ENCODE data around the gene PID1. TPM values are rescaled to one million over a fixed set of nuclear protein-coding genes. Genes with fewer than 3 reads are reported as not detected.
"Not testable (repeated sequence)": the region's sequence is repeated elsewhere in the genome, so short reads cannot be mapped to it uniquely, and the experiment has no call there.

PID1 gene
- total RNA-seq, 1 donor from 2014 or later: 25.1 TPM

DNA sequence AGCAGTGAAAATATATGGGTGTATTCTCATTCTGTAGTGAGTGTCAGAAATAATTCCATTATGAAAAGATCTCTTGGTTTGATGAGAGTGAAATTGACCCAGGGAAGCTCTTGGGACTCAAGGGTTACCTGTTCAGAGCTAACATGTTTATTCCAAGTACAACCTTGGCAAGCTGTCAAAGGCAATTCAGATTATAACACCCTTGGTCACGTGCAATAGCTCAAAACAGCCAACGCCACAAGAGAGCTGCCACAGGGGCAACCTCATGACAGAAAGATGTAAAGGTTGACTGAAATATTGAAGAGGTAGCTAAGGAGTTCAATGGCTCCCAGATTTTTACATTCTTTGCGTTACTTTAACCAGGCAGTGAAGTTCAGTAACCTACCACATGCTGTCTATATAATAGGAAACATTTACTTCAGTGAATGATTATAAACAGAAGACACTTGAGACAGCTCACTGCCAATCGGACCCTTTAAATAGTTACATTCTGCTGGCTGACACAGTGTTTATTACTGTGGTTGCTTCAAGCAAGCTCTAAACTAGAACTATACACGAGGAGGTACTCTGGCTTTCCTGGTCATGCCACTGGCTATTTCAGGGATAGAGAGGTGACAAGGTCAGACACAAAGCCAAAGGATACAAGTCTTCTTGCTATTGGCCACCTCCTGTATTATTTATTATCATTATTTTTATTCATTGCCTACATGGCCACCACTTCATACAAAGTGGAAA, 187.3 kb downstream of the PID1 start:
- Histone ChIP-seq H3K4me1 (ENCODE audit: control insufficient read depth in 3 of 3, insufficient read depth in 3 of 3, low read length in 3 of 3) (peaks cover 0 to 3% (median 2%) of the 10 kb centered on the region in 3 donors), H3K9ac (ENCODE audit: low read depth in 1 of 3, low read length in 3 of 3) (no peak overlapping the region), H3K36me3 (ENCODE audit: control insufficient read depth in 3 of 3, insufficient read depth in 3 of 3, low read length in 3 of 3) (no peaks in the 10 kb centered on the region), H3K9me3 (ENCODE audit: control insufficient read depth in 3 of 3, low read length in 3 of 3) (no peaks in the 10 kb centered on the region), H3K4me3 (ENCODE audit: low read length in 3 of 3) (no peak overlapping the region), H3K27ac (ENCODE audit: low read depth, low read length) (no peak overlapping the region), H3K27me3 (ENCODE audit: control insufficient read depth in 3 of 3, insufficient read depth in 3 of 3, low read length in 3 of 3) (no peaks in the 10 kb centered on the region)

DNA sequence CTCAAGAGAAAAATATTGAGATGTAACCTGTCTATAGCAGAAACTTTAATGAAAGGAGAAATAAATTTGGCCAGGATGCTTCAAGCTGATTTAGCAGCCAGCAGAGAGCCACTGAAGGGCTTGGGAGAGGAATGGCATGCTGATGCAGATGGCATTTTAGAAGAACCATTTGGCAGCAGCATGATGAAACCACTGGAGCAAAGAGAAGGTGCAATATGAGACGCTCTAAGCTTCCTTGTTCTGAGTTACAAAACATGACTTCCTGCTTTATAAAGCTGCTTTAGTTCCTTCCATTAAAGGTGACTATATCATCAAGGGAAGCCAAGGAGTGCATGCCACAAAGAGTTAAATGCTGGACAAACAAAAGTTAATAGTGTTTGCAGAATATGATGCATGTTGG, 189.7 kb downstream of the PID1 start:
- Histone ChIP-seq H3K4me1 (ENCODE audit: control insufficient read depth in 3 of 3, insufficient read depth in 3 of 3, low read length in 3 of 3) (no peaks in the 10 kb centered on the region), H3K27me3 (ENCODE audit: control insufficient read depth in 3 of 3, insufficient read depth in 3 of 3, low read length in 3 of 3) (no peaks in the 10 kb centered on the region), H3K27ac (ENCODE audit: low read depth, low read length) (no peak overlapping the region), H3K36me3 (ENCODE audit: control insufficient read depth in 3 of 3, insufficient read depth in 3 of 3, low read length in 3 of 3) (no peaks in the 10 kb centered on the region), H3K9me3 (ENCODE audit: control insufficient read depth in 3 of 3, low read length in 3 of 3) (no peaks in the 10 kb centered on the region), H3K9ac (ENCODE audit: low read depth in 1 of 3, low read length in 3 of 3) (no peak overlapping the region), H3K4me3 (ENCODE audit: low read length in 3 of 3) (no peak overlapping the region)

DNA sequence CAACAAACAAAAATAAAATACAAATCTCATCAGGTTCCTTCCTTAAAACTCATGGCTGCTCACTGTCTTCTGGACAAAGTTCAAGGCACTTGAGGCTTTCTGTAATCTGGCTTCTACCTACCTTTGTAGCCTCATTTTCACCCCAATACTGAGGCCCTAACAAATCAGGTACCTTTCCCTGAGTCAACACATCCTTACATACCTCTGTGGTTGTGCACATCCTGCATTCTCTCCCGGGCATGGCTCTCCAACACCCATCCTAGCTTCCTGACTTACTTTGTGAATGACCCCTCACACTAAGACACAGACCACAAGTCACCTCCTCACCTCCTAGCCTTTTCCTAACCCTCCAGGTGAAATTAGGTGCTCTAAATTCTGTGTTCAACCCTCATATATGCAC, 190.9 kb downstream of the PID1 start:
- no peaks in the 10 kb centered on the region for H3K36me3 ChIP-seq (ENCODE audit: control insufficient read depth in 3 of 3, insufficient read depth in 3 of 3, low read length in 3 of 3)
- H3K27ac ChIP-seq (ENCODE audit: low read depth, low read length): no peak overlapping the region
- H3K4me3 ChIP-seq (ENCODE audit: low read length in 3 of 3): no peak overlapping the region
- H3K4me1 ChIP-seq (ENCODE audit: control insufficient read depth in 3 of 3, insufficient read depth in 3 of 3, low read length in 3 of 3): no peaks in the 10 kb centered on the region
- no peaks in the 10 kb centered on the region for H3K27me3 ChIP-seq (ENCODE audit: control insufficient read depth in 3 of 3, insufficient read depth in 3 of 3, low read length in 3 of 3)
- H3K9ac ChIP-seq (ENCODE audit: low read depth in 1 of 3, low read length in 3 of 3): no peak overlapping the region
- peaks cover 0 to under 1% (median 0%) of the 10 kb centered on the region in 3 donors for H3K9me3 ChIP-seq (ENCODE audit: control insufficient read depth in 3 of 3, low read length in 3 of 3)

DNA sequence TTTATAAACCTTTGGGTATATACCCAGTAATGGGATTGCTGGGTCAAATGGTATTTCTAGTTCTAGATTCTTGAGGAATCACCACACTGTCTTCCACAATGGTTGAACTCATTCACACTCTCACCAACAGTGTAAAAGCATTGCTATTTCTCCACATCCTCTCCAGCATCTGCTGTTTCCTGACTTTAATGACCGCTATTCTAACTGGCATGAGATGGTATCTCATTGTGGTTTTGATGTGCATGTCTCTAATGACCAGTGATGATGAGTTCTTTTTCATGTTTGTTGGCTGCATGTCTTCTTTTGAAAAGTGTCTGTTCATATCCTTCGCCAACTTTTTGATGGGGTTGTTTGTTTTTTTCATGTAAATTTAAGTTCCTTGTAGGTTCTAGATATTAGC, 194.2 kb downstream of the PID1 start:
- H3K27ac ChIP-seq (ENCODE audit: low read depth, low read length); H3K9me3 ChIP-seq (ENCODE audit: control insufficient read depth in 3 of 3, low read length in 3 of 3); H3K36me3 ChIP-seq (ENCODE audit: control insufficient read depth in 3 of 3, insufficient read depth in 3 of 3, low read length in 3 of 3); H3K4me1 ChIP-seq (ENCODE audit: control insufficient read depth in 3 of 3, insufficient read depth in 3 of 3, low read length in 3 of 3); H3K27me3 ChIP-seq (ENCODE audit: control insufficient read depth in 3 of 3, insufficient read depth in 3 of 3, low read length in 3 of 3); H3K4me3 ChIP-seq (ENCODE audit: low read length in 3 of 3); H3K9ac ChIP-seq (ENCODE audit: low read depth in 1 of 3, low read length in 3 of 3): not testable (repeated sequence)

DNA sequence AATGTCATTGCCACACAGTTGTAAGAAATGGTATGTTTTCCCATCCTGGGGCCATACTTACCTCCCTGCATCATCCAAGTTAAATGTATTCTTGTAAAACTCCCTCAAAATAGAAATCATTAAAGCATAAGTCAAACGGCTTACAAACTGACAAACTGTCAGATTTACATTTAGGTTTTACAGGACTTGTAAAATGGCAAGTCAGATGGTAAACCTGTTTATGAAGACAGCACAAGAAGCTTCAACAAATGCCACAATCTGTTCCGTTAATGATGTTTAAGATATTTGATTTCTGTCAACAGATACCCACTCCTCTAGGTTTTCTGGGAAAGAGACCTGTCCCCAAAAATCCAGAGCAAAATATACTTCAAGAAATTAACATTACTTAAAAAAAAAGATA, 197.2 kb downstream of the PID1 start:
- Histone ChIP-seq H3K27ac (ENCODE audit: low read depth, low read length) (no peak overlapping the region), H3K27me3 (ENCODE audit: control insufficient read depth in 3 of 3, insufficient read depth in 3 of 3, low read length in 3 of 3) (no peaks in the 10 kb centered on the region), H3K9me3 (ENCODE audit: control insufficient read depth in 3 of 3, low read length in 3 of 3) (peaks cover 0 to 2% (median 0%) of the 10 kb centered on the region in 3 donors), H3K36me3 (ENCODE audit: control insufficient read depth in 3 of 3, insufficient read depth in 3 of 3, low read length in 3 of 3) (no peaks in the 10 kb centered on the region), H3K4me1 (ENCODE audit: control insufficient read depth in 3 of 3, insufficient read depth in 3 of 3, low read length in 3 of 3) (no peaks in the 10 kb centered on the region), H3K4me3 (ENCODE audit: low read length in 3 of 3) (no peak overlapping the region), H3K9ac (ENCODE audit: low read depth in 1 of 3, low read length in 3 of 3) (no peak overlapping the region)

DNA sequence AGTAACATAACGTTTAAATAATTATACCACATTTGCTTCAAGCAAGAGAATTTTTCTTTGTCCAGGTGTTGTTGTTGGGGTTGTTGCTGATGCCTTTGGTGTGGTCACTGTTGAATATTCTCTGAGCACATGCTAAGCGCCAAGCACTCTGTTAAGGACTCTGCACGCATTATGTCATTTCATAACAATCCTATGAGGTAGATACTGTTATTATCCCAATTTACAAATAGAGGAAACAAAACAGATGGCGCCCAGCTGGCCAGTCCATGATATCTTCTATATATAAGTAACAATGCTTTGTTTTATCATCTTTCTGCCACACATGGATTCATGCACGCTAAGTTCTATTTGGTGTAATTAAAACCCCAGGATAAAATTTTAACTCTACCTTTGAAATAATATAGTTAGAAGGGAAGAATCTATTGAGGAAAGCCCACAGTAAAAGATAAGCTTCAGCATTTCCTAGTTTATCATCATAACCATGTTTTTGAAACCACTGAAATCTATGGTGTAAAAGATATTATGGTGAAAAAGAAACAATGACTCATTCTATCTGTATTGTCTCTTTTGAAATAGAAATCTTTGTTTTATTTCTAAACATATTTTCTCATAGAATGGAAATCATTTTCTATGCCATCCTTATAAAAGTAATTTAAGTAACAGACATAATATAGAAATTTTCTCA, 199.7 kb downstream of the PID1 start:
- H3K4me1 ChIP-seq (ENCODE audit: control insufficient read depth in 3 of 3, insufficient read depth in 3 of 3, low read length in 3 of 3): no peaks in the 10 kb centered on the region
- H3K4me3 ChIP-seq (ENCODE audit: low read length in 3 of 3): no peak overlapping the region
- no peaks in the 10 kb centered on the region for H3K27me3 ChIP-seq (ENCODE audit: control insufficient read depth in 3 of 3, insufficient read depth in 3 of 3, low read length in 3 of 3)
- no peaks in the 10 kb centered on the region for H3K36me3 ChIP-seq (ENCODE audit: control insufficient read depth in 3 of 3, insufficient read depth in 3 of 3, low read length in 3 of 3)
- no peak overlapping the region for H3K9ac ChIP-seq (ENCODE audit: low read depth in 1 of 3, low read length in 3 of 3)
- H3K27ac ChIP-seq (ENCODE audit: low read depth, low read length): no peak overlapping the region
- peaks cover 0 to 2% (median 0%) of the 10 kb centered on the region in 3 donors for H3K9me3 ChIP-seq (ENCODE audit: control insufficient read depth in 3 of 3, low read length in 3 of 3)

DNA sequence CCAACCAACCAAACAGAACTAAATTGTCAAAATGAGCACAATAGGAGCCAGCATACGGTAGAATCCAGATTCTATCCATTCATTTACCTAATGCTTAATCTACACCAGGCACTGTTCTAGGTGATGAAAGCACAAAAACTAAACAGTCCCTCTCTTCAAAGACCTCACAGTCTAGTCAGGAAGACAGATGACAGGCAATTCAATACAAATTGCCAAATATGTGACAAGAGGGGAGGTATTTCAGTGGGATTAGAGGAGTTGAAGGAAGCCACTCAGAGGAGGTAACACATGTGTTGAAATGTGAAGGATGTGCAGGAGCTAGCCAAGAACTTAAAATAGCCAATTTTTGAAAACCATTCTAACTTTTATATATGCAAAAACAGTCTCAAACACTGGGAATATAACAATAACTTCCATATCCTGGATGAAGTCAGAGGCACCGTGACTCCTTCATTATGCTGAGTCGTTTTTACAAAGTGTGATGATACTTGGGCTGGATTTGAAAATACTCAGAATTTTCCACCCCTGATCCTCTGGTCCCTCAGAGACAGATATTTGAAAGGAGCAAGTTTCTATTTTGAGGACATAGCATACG, 204.9 kb downstream of the PID1 start:
- Histone ChIP-seq H3K9ac (ENCODE audit: low read depth in 1 of 3, low read length in 3 of 3) (no peak overlapping the region), H3K36me3 (ENCODE audit: control insufficient read depth in 3 of 3, insufficient read depth in 3 of 3, low read length in 3 of 3) (no peaks in the 10 kb centered on the region)

DNA sequence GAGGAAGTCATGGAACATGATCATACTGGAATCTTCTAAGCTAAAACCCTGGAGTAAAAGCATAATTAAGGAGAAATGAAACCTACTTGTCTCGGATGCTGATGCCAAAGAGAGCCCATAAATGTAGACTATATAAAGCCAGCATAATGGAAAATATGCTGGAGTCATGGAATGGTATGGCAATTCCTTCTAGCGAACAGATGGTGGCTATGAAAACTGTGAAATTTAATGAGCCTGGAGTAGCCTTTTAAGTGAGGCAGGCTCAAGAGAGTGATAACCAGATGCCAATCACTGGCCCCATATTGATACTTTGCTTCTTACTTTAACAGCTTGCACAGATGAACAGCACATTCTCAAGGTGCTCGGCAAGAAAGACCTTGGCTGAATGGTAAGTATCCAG, 206.3 kb downstream of the PID1 start:
- Histone ChIP-seq H3K9me3 (ENCODE audit: control insufficient read depth in 3 of 3, low read length in 3 of 3) (no peaks in the 10 kb centered on the region), H3K4me1 (ENCODE audit: control insufficient read depth in 3 of 3, insufficient read depth in 3 of 3, low read length in 3 of 3) (no peaks in the 10 kb centered on the region), H3K9ac (ENCODE audit: low read depth in 1 of 3, low read length in 3 of 3) (no peak overlapping the region), H3K27me3 (ENCODE audit: control insufficient read depth in 3 of 3, insufficient read depth in 3 of 3, low read length in 3 of 3) (no peaks in the 10 kb centered on the region), H3K36me3 (ENCODE audit: control insufficient read depth in 3 of 3, insufficient read depth in 3 of 3, low read length in 3 of 3) (no peaks in the 10 kb centered on the region), H3K27ac (ENCODE audit: low read depth, low read length) (no peak overlapping the region), H3K4me3 (ENCODE audit: low read length in 3 of 3) (no peak overlapping the region)

More for the DNA sequence above, 204.9 kb downstream of the PID1 start:
- no peak overlapping the region for H3K27ac ChIP-seq (ENCODE audit: low read depth, low read length)
- H3K9me3 ChIP-seq (ENCODE audit: control insufficient read depth in 3 of 3, low read length in 3 of 3): no peaks in the 10 kb centered on the region
- no peaks in the 10 kb centered on the region for H3K27me3 ChIP-seq (ENCODE audit: control insufficient read depth in 3 of 3, insufficient read depth in 3 of 3, low read length in 3 of 3)
- no peaks in the 10 kb centered on the region for H3K4me1 ChIP-seq (ENCODE audit: control insufficient read depth in 3 of 3, insufficient read depth in 3 of 3, low read length in 3 of 3)
- no peak overlapping the region for H3K4me3 ChIP-seq (ENCODE audit: low read length in 3 of 3)

DNA sequence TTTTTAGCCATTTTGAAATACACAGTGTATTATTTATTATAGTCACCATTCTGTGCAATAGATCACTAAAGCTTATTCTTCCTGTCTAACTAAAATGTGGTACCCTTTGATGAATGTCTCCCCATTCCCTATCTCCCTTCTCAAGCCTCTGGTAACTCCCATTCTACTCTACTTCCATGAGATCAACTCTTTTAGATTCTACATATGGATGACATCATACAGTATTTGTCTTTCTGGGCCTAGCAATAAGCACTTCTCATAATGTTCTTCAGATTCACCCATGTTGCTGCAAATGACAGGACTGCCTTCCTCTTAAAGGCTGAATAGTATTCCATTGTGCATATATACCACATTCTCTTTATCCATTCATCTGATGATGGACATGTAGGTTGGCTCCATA, 210.9 kb downstream of the PID1 start:
- no peaks in the 10 kb centered on the region for H3K4me1 ChIP-seq (ENCODE audit: control insufficient read depth in 3 of 3, insufficient read depth in 3 of 3, low read length in 3 of 3)
- H3K27ac ChIP-seq (ENCODE audit: low read depth, low read length): no peak overlapping the region
- H3K4me3 ChIP-seq (ENCODE audit: low read length in 3 of 3): no peak overlapping the region
- no peaks in the 10 kb centered on the region for H3K9me3 ChIP-seq (ENCODE audit: control insufficient read depth in 3 of 3, low read length in 3 of 3)
- H3K36me3 ChIP-seq (ENCODE audit: control insufficient read depth in 3 of 3, insufficient read depth in 3 of 3, low read length in 3 of 3): no peaks in the 10 kb centered on the region
- no peak overlapping the region for H3K9ac ChIP-seq (ENCODE audit: low read depth in 1 of 3, low read length in 3 of 3)
- H3K27me3 ChIP-seq (ENCODE audit: control insufficient read depth in 3 of 3, insufficient read depth in 3 of 3, low read length in 3 of 3): no peaks in the 10 kb centered on the region

DNA sequence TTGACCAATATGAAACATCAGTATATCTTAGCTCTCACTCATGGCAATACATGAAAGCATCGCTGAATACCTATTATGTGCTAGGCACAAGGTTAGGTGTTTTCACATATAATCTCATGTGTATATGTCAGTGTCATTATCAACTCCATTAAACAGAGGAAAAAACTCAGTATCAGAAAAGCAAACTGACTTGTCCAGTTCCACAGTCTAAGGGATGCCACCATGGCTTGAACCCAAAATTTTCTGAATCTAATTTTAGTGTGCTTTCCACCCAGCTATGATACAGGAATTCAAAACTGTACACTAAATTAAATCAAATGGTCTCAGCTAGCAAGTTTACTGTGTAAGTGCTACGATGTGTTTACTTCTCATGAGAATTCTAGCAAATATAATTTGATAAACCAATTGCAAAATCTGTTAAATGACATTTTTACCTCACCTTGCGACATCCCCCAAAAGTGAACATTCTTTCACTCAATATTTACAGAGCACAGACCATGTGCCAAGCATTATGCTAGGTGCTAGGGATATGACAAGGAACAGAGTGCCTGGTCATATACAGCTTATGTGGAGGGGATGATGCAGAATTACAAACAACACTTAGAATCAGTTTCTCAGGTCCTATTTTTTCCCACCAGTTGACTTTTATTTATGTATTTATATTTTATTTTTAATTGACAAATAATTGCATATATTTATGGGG, 211.6 kb downstream of the PID1 start:
- H3K4me1 ChIP-seq (ENCODE audit: control insufficient read depth in 3 of 3, insufficient read depth in 3 of 3, low read length in 3 of 3): no peaks in the 10 kb centered on the region
- H3K4me3 ChIP-seq (ENCODE audit: low read length in 3 of 3): no peak overlapping the region
- no peaks in the 10 kb centered on the region for H3K36me3 ChIP-seq (ENCODE audit: control insufficient read depth in 3 of 3, insufficient read depth in 3 of 3, low read length in 3 of 3)
- H3K9ac ChIP-seq (ENCODE audit: low read depth in 1 of 3, low read length in 3 of 3): no peak overlapping the region
- no peaks in the 10 kb centered on the region for H3K9me3 ChIP-seq (ENCODE audit: control insufficient read depth in 3 of 3, low read length in 3 of 3)
- H3K27ac ChIP-seq (ENCODE audit: low read depth, low read length): no peak overlapping the region
- no peaks in the 10 kb centered on the region for H3K27me3 ChIP-seq (ENCODE audit: control insufficient read depth in 3 of 3, insufficient read depth in 3 of 3, low read length in 3 of 3)
